ENCODE results near the gene GOLGA6D.
"Not testable (repeated sequence)": the region's sequence is repeated elsewhere in the genome, so short reads cannot be mapped to it uniquely, and the experiment has no call there.

The GOLGA6D gene

GRCh38 chr15:75282572-75282971 is at the start of gene GOLGA6D:
Gene GOLGA6D, plus strand, starts transcription at chr15:75282835. Its CDS starts 41 bp downstream, at chr15:75282876.
- DNase-seq (ENCODE audit: low spot score) = not testable (repeated sequence)

- DNase-seq (ENCODE audit: low spot score) = no peak
Measured at GRCh38 chr15:75233504-75234190, 49.0 kb upstream of the GOLGA6D start.

- no peak for DNase-seq (ENCODE audit: low spot score)
Measured at GRCh38 chr15:75234191-75234810, 48.3 kb upstream of the GOLGA6D start.

- DNase-seq (ENCODE audit: low spot score) = no peak
Measured at GRCh38 chr15:75235051-75235673, 47.5 kb upstream of the GOLGA6D start.

GRCh38 chr15:75235760-75236729 is 46.6 kb upstream of the GOLGA6D start:
- no peak for DNase-seq (ENCODE audit: low spot score)

GRCh38 chr15:75237316-75237982 is 45.2 kb upstream of the GOLGA6D start:
- no peak for DNase-seq (ENCODE audit: low spot score)

GRCh38 chr15:75238150-75238549 is 44.5 kb upstream of the GOLGA6D start:
- DNase-seq (ENCODE audit: low spot score) = no peak

- not testable (repeated sequence) for DNase-seq (ENCODE audit: low spot score)
Measured at GRCh38 chr15:75245741-75246140, 36.9 kb upstream of the GOLGA6D start.

GRCh38 chr15:75248991-75249390 is 33.6 kb upstream of the GOLGA6D start:
- not testable (repeated sequence) for DNase-seq (ENCODE audit: low spot score)

GRCh38 chr15:75249726-75250125 is 32.9 kb upstream of the GOLGA6D start:
- DNase-seq (ENCODE audit: low spot score) = no peak

- not testable (repeated sequence) for DNase-seq (ENCODE audit: low spot score)
Measured at GRCh38 chr15:75251343-75251742, 31.3 kb upstream of the GOLGA6D start.

- not testable (repeated sequence) for DNase-seq (ENCODE audit: low spot score)
Measured at GRCh38 chr15:75252285-75252684, 30.4 kb upstream of the GOLGA6D start.

GRCh38 chr15:75258034-75258433 is 24.6 kb upstream of the GOLGA6D start, which contains the start of gene GOLGA6C:
Gene GOLGA6C, plus strand, starts transcription at chr15:75258334. Its CDS starts 265 bp downstream, at chr15:75258599.
- DNase-seq (ENCODE audit: low spot score) = not testable (repeated sequence)

GRCh38 chr15:75258620-75259343 is 23.9 kb upstream of the GOLGA6D start:
- not testable (repeated sequence) for DNase-seq (ENCODE audit: low spot score)

- not testable (repeated sequence) for DNase-seq (ENCODE audit: low spot score)
Measured at GRCh38 chr15:75259873-75260272, 22.8 kb upstream of the GOLGA6D start.

- DNase-seq (ENCODE audit: low spot score) = not testable (repeated sequence)
Measured at GRCh38 chr15:75273751-75274359, 8.8 kb upstream of the GOLGA6D start.

GRCh38 chr15:75274509-75275107 is 8.0 kb upstream of the GOLGA6D start:
- DNase-seq (ENCODE audit: low spot score) = peak; percentile 3

GRCh38 chr15:75275617-75276016 is 7.0 kb upstream of the GOLGA6D start:
- DNase-seq (ENCODE audit: low spot score) = peak; percentile 1

- not testable (repeated sequence) for DNase-seq (ENCODE audit: low spot score)
Measured at GRCh38 chr15:75278497-75278896, 4.1 kb upstream of the GOLGA6D start.

- not testable (repeated sequence) for DNase-seq (ENCODE audit: low spot score)
Measured at GRCh38 chr15:75284152-75284551, 1.5 kb downstream of the GOLGA6D start.

Data from hematopoietic multipotent progenitor cell treated with erythropoietin and hydrocortisone succinate and interleukin-3 and kit ligand, for 15 days (in vitro differentiated cells).